Stimulated activated CD8-positive, alpha-beta memory T cell treated with anti-CD3 and anti-CD28 coated beads, Interleukin-15, amount 100 ng/mL, for 1 hour (primary cell): Measurements from ENCODE around the gene FA2H.

Experiments used
- DNase-seq: peaks from one replicate; pipeline ENCODE4 v3.0.0-alpha.2; 2020; ENCODE audit warnings: low read depth

Gene FA2H

GRCh38 chr16:74743668-74744299, 30.8 kb downstream of the FA2H start:
- DNase-seq: no peak

- no peak for DNase-seq
These were observed 31.5 kb downstream of the FA2H start for GRCh38 chr16:74743045-74743667.

GRCh38 chr16:74742051-74742481, 32.6 kb downstream of the FA2H start:
- DNase-seq: no peak

GRCh38 chr16:74740795-74741304, 33.8 kb downstream of the FA2H start:
- no peak for DNase-seq

GRCh38 chr16:74739275-74739674, 35.3 kb downstream of the FA2H start:
- no peak for DNase-seq

- no peak for DNase-seq
These were observed 35.8 kb downstream of the FA2H start for GRCh38 chr16:74738816-74739215.

GRCh38 chr16:74738113-74738541, 36.5 kb downstream of the FA2H start:
- no peak for DNase-seq

GRCh38 chr16:74737521-74737920, 37.1 kb downstream of the FA2H start:
- DNase-seq: no peak

- no peak for DNase-seq
These were observed 38.0 kb downstream of the FA2H start for GRCh38 chr16:74736531-74737157.

GRCh38 chr16:74735554-74735953, 39.1 kb downstream of the FA2H start:
- no peak for DNase-seq

- no peak for DNase-seq
These were observed 39.5 kb downstream of the FA2H start for GRCh38 chr16:74735162-74735452.

GRCh38 chr16:74734361-74735161, 40.1 kb downstream of the FA2H start:
- DNase-seq: no peak

GRCh38 chr16:74732707-74733350, 41.8 kb downstream of the FA2H start:
- no peak for DNase-seq

GRCh38 chr16:74731853-74732477, 42.7 kb downstream of the FA2H start:
- no peak for DNase-seq

GRCh38 chr16:74729783-74730683, 44.6 kb downstream of the FA2H start:
- no peak for DNase-seq

GRCh38 chr16:74727903-74728302, 46.7 kb downstream of the FA2H start:
- DNase-seq: no peak

- no peak for DNase-seq
These were observed 47.9 kb downstream of the FA2H start for GRCh38 chr16:74726716-74727115.

GRCh38 chr16:74725651-74726455, 48.8 kb downstream of the FA2H start:
- no peak for DNase-seq

GRCh38 chr16:74724820-74725549, 49.6 kb downstream of the FA2H start:
- DNase-seq: no peak
